ENCODE results near the gene RNF34.

GRCh38 chr12:121398355-121398754 is 1.6 kb upstream of the RNF34 start:
- no peak for TF ChIP-seq ZFP30 (CRISPR knock-in tag; IDR thresholded peaks at IDR 0.05)
- no peak for TF ChIP-seq CSRNP3 (CRISPR knock-in tag; IDR thresholded peaks at IDR 0.05)
- no peak for TF ChIP-seq PATZ1 (CRISPR knock-in tag; IDR thresholded peaks at IDR 0.05; ENCODE audit: borderline replicate concordance)
- no peak for TF ChIP-seq ESRRG (CRISPR knock-in tag; IDR thresholded peaks at IDR 0.05)
- no peak for TF ChIP-seq OSR1 (CRISPR knock-in tag; IDR thresholded peaks at IDR 0.05)
- no peak for TF ChIP-seq TOX (CRISPR knock-in tag; IDR thresholded peaks at IDR 0.05; ENCODE audit: borderline replicate concordance)
- no peak for TF ChIP-seq ZC3H10 (CRISPR knock-in tag; IDR thresholded peaks at IDR 0.05)
- TF ChIP-seq RARB (CRISPR knock-in tag; IDR thresholded peaks at IDR 0.05): no peak
- TF ChIP-seq GLIS3 (CRISPR knock-in tag; IDR thresholded peaks at IDR 0.05): no peak
- no peak for TF ChIP-seq CREB5 (CRISPR knock-in tag; IDR thresholded peaks at IDR 0.05; ENCODE audit: low read depth)
- no peak for TF ChIP-seq SNAI2 (CRISPR knock-in tag; IDR thresholded peaks at IDR 0.05)
- no peak for TF ChIP-seq ISL1 (CRISPR knock-in tag; IDR thresholded peaks at IDR 0.05)
- no peak for TF ChIP-seq PPARA (CRISPR knock-in tag; IDR thresholded peaks at IDR 0.05; ENCODE audit: borderline replicate concordance)

Data from SK-N-SH treated with all-trans-retinoic acid at 6 μM for 48 hours (cell line).